Raji (cell line): Measurements from ENCODE around the gene TSPAN9.

Source experiments
- POLR2A ChIP-seq: IDR thresholded peaks from 2 replicates; pipeline ENCODE4 v1.6.1; 2011; ENCODE audit warnings: low read depth, low read length, control low read depth; ENCODE audit not compliant: insufficient read depth

Gene TSPAN9

GRCh38 chr12:3309805-3310204 lies 232.6 kb downstream of the TSPAN9 start:
- no peak for TF ChIP-seq POLR2A

GRCh38 chr12:3310271-3311026 lies 233.3 kb downstream of the TSPAN9 start:
- TF ChIP-seq POLR2A, result no peak

- no peak for TF ChIP-seq POLR2A
Measured at GRCh38 chr12:3311027-3311402, 233.8 kb downstream of the TSPAN9 start.

- no peak for TF ChIP-seq POLR2A
Measured at GRCh38 chr12:3311491-3312103, 234.4 kb downstream of the TSPAN9 start.

GRCh38 chr12:3313066-3313465 lies 235.9 kb downstream of the TSPAN9 start:
- TF ChIP-seq POLR2A, result no peak

GRCh38 chr12:3313675-3314663 lies 236.8 kb downstream of the TSPAN9 start:
- no peak for TF ChIP-seq POLR2A

GRCh38 chr12:3315201-3315661 lies 238.1 kb downstream of the TSPAN9 start:
- TF ChIP-seq POLR2A, result no peak

- no peak for TF ChIP-seq POLR2A
Measured at GRCh38 chr12:3316776-3317480, 239.7 kb downstream of the TSPAN9 start.

GRCh38 chr12:3317481-3317815 lies 240.3 kb downstream of the TSPAN9 start:
- no peak for TF ChIP-seq POLR2A

GRCh38 chr12:3317841-3318501 lies 240.8 kb downstream of the TSPAN9 start:
- no peak for TF ChIP-seq POLR2A

GRCh38 chr12:3319723-3320492 lies 242.7 kb downstream of the TSPAN9 start:
- TF ChIP-seq POLR2A, result no peak

GRCh38 chr12:3320881-3321509 lies 243.8 kb downstream of the TSPAN9 start:
- TF ChIP-seq POLR2A, result no peak

GRCh38 chr12:3321881-3322280 lies 244.7 kb downstream of the TSPAN9 start:
- TF ChIP-seq POLR2A, result no peak

- no peak for TF ChIP-seq POLR2A
Measured at GRCh38 chr12:3323002-3323685, 246.0 kb downstream of the TSPAN9 start.
